IMR-90 (cell line): ENCODE measurements around the gene CNTFR. TPM values are rescaled to one million over a fixed set of nuclear protein-coding genes. Genes with fewer than 3 reads are reported as not detected.

ENCODE experiments used
- ATAC-seq: fragments of 200-7000 bp; cut with Tn5 transposase; 2 replicates; pipeline ENCODE4 v1.9.1; 2020; ENCODE audit warnings: low read depth, mild to moderate bottlenecking, moderate library complexity
- BruUV-seq: library from RNA; stranded (reverse); fragments of 400-500 nt; replicated peaks from 2 replicates; lab custom pipeline; 2021; lab: Mats Ljungman, UMichigan
- CTCF ChIA-PET: fragments of 300-600 bp; formaldehyde crosslinking; extraction: SDS; loops from one replicate; lab custom pipeline; 2021; ENCODE audit warnings: antibody characterized with exemption; lab: Yijun Ruan, JAX
- POLR2A ChIA-PET: fragments of 300-600 bp; sonication (Branson Sonifier 250); formaldehyde crosslinking; loops from one replicate; lab custom pipeline; 2022; ENCODE audit warnings: antibody characterized with exemption; ENCODE audit not compliant: unreplicated experiment; lab: Charles Lee
- DNase-seq: peaks from one replicate; pipeline ENCODE4 v3.0.0; 2013
- H2AFZ ChIP-seq: replicated peaks from 2 replicates; pipeline ENCODE3; 2013; ENCODE audit warnings: low read length, mild to moderate bottlenecking; ENCODE audit not compliant: poor library complexity
- H2AK5ac ChIP-seq: 2 replicates; pipeline ENCODE4 v1.6.1; 2013; ENCODE audit warnings: low read depth, low read length, inconsistent platforms
- H2AK9ac ChIP-seq: replicated peaks from 2 replicates; pipeline ENCODE3; 2013; ENCODE audit warnings: mild to moderate bottlenecking, low read depth, low read length, moderate library complexity; ENCODE audit not compliant: poor library complexity
- H2BK120ac ChIP-seq: 2 replicates; pipeline ENCODE4 v1.6.1; 2013; ENCODE audit warnings: low read depth, low read length, inconsistent platforms
- H2BK15ac ChIP-seq: 3 replicates; pipeline ENCODE4 v1.6.1; 2013; ENCODE audit warnings: low read depth, low read length, inconsistent platforms
- H2BK20ac ChIP-seq: 2 replicates; pipeline ENCODE4 v1.6.1; 2013; ENCODE audit warnings: low read depth, mild to moderate bottlenecking, inconsistent platforms, low read length, moderate library complexity
- H2BK5ac ChIP-seq: 2 replicates; pipeline ENCODE4 v1.6.1; 2013; ENCODE audit warnings: mild to moderate bottlenecking, low read depth, low read length, inconsistent platforms; ENCODE audit not compliant: poor library complexity, severe bottlenecking
- H3K14ac ChIP-seq: replicated peaks from 2 replicates; pipeline ENCODE4 v1.6.1; 2013; ENCODE audit warnings: low read depth, low read length, inconsistent platforms
- H3K18ac ChIP-seq: 2 replicates; pipeline ENCODE4 v1.6.1; 2013; ENCODE audit warnings: low read depth, low read length, control low read depth
- H3K23ac ChIP-seq: 2 replicates; pipeline ENCODE4 v1.6.1; 2013; ENCODE audit warnings: low read depth, low read length, inconsistent platforms
- H3K27ac ChIP-seq: 2 replicates; pipeline ENCODE4 v1.5.1; 2013; ENCODE audit warnings: mild to moderate bottlenecking, control low read depth, low read length; ENCODE audit not compliant: insufficient read depth
- H3K27me3 ChIP-seq: 2 replicates; pipeline ENCODE4 v1.6.1; 2013; ENCODE audit warnings: low read length; ENCODE audit not compliant: control insufficient read depth, insufficient read depth
- H3K36me3 ChIP-seq: 2 replicates; pipeline ENCODE4 v1.6.1; 2013; ENCODE audit warnings: low read length, mixed read lengths; ENCODE audit not compliant: control insufficient read depth, insufficient read depth
- H3K4ac ChIP-seq: 2 replicates; pipeline ENCODE4 v1.6.1; 2013; ENCODE audit warnings: low read depth, low read length, inconsistent platforms
- H3K4me1 ChIP-seq: 2 replicates; pipeline ENCODE4 v1.6.1; 2013; ENCODE audit warnings: low read length, mixed read lengths; ENCODE audit not compliant: control insufficient read depth, insufficient read depth
- H3K4me2 ChIP-seq: 2 replicates; pipeline ENCODE4 v1.6.1; 2013; ENCODE audit warnings: low read depth, mild to moderate bottlenecking, control low read depth, low read length, moderate library complexity
- H3K4me3 ChIP-seq: 2 replicates; pipeline ENCODE4 v1.5.1; 2013; ENCODE audit warnings: low read depth, mild to moderate bottlenecking, control low read depth, low read length, moderate library complexity; ENCODE audit not compliant: insufficient read depth
- H3K56ac ChIP-seq: 2 replicates; pipeline ENCODE4 v1.6.1; 2013; ENCODE audit warnings: low read length, inconsistent platforms; ENCODE audit not compliant: insufficient read depth; ENCODE audit errors: extremely low read depth
- H3K79me1 ChIP-seq, 2 experiments: 2 replicates each; pipeline ENCODE4 v1.6.1; 2013; ENCODE audit warnings: low read length in 2 of 2, inconsistent platforms in 1 of 2, low read depth in 1 of 2
- H3K9ac ChIP-seq: 2 replicates; pipeline ENCODE4 v1.6.1; 2013; ENCODE audit warnings: low read depth, low read length, control low read depth
- H3K9me1 ChIP-seq: 2 replicates; pipeline ENCODE4 v1.6.1; 2013; ENCODE audit warnings: low read length, inconsistent platforms; ENCODE audit not compliant: insufficient read depth
- H3K9me3 ChIP-seq: 2 replicates; pipeline ENCODE4 v1.6.1; 2013; ENCODE audit warnings: low read length; ENCODE audit not compliant: control insufficient read depth, insufficient read depth
- H4K20me1 ChIP-seq: 2 replicates; pipeline ENCODE4 v1.6.1; 2013; ENCODE audit warnings: low read length, inconsistent platforms; ENCODE audit not compliant: insufficient read depth
- H4K5ac ChIP-seq: 2 replicates; pipeline ENCODE4 v1.6.1; 2013; ENCODE audit warnings: mild to moderate bottlenecking, low read depth, low read length, control low read depth
- H4K8ac ChIP-seq, 2 experiments: 2 replicates each; pipeline ENCODE4 v1.6.1; 2013; ENCODE audit warnings: low read depth in 2 of 2, low read length in 2 of 2, control low read depth in 1 of 2, inconsistent platforms in 1 of 2
- H4K91ac ChIP-seq: 2 replicates; pipeline ENCODE4 v1.6.1; 2013; ENCODE audit warnings: low read depth, low read length, inconsistent platforms; ENCODE audit not compliant: insufficient read depth
- BHLHE40 ChIP-seq: fragments of 150-350 bp; IDR thresholded peaks from 2 replicates; pipeline ENCODE4 v1.6.1; 2016; ENCODE audit warnings: mild to moderate bottlenecking, low read depth, low read length
- CHD1 ChIP-seq: IDR thresholded peaks from 2 replicates; pipeline ENCODE4 v1.6.1; 2012; ENCODE audit warnings: low read depth, low read length, improper control_type of control experiment
- FOS ChIP-seq: fragments of 150-350 bp; IDR thresholded peaks from 2 replicates; pipeline ENCODE4 v1.6.1; 2016; ENCODE audit warnings: low read depth, low read length
- MAFK ChIP-seq: IDR thresholded peaks from 2 replicates; pipeline ENCODE4 v1.6.1; 2012; ENCODE audit warnings: low read depth, low read length, improper control_type of control experiment
- NFE2L2 ChIP-seq: fragments of 150-350 bp; IDR thresholded peaks from 2 replicates; pipeline ENCODE4 v1.6.1; 2016; ENCODE audit warnings: low read depth, mild to moderate bottlenecking, low read length
- POLR2A ChIP-seq: IDR thresholded peaks from 2 replicates; pipeline ENCODE4 v1.6.1; 2012; ENCODE audit warnings: mild to moderate bottlenecking, low read depth, low read length
- RAD21 ChIP-seq: IDR thresholded peaks from 2 replicates; pipeline ENCODE4 v1.6.1; 2012; ENCODE audit warnings: low read length, improper control_type of control experiment
- WGBS, 2 experiments: methylation state at CpG; one replicate each; pipeline versions ENCODE4 v1.1.5 to v1.1.7; 2013; ENCODE audit warnings: missing lambda C conversion rate in 2 of 2; ENCODE audit not compliant: insufficient read length in 1 of 2; ENCODE audit errors: extremely low coverage in 2 of 2; 5-methylcytosine and 5-hydroxymethylcytosine counted together
- dilution Hi-C: fragments of 300-500 bp; cut with HindIII; formaldehyde crosslinking; loops from one replicate; pipeline ENCODE4 v1.14.3; 2018; ENCODE audit warnings: low sequenced_read_pairs; ENCODE audit not compliant: unreplicated experiment
- in situ Hi-C: fragments of 300-500 bp; cut with MboI; formaldehyde crosslinking; loops from 3 replicates; pipeline ENCODE4 v1.14.3; 2019; ENCODE audit warnings: low sequenced_read_pairs, inconsistent platforms, mixed read lengths
- intact Hi-C: fragments of 100-400 bp; cut with micrococcal nuclease; formaldehyde crosslinking; loops from 2 replicates; pipeline ENCODE4 v1.10.0; 2022
- polyA plus RNA-seq, 3 experiments: library from polyadenylated mRNA; depleted of rRNA; stranded (reverse); fragments of >200 nt; gene quantifications; 2 replicates each; pipeline ENCODE4 v1.2.3, GENCODE V29; 2012; ENCODE audit warnings: low replicate concordance in 1 of 3
- total RNA-seq: library from RNA; depleted of rRNA; stranded (reverse); fragments of >200 nt; gene quantifications from 2 replicates; pipeline ENCODE4 v1.2.3, GENCODE V29; 2012
- TF ChIP-seq, protein P1 (sequence below): fragments of 150-350 bp; IDR thresholded peaks from 2 replicates; pipeline ENCODE4 v1.6.1; 2016; ENCODE audit warnings: low read depth, mild to moderate bottlenecking, low read length, moderate library complexity, borderline replicate concordance
- TF ChIP-seq, protein P2 (sequence below): fragments of 150-350 bp; IDR thresholded peaks from 2 replicates; pipeline ENCODE4 v1.6.1; 2017; ENCODE audit warnings: mild to moderate bottlenecking, antibody characterized with exemption, low read length, low read depth
- TF ChIP-seq, protein P3 (sequence below): conservative IDR thresholded peaks from 2 replicates; pipeline ENCODE4 v1.5.1; 2012; ENCODE audit warnings: mild to moderate bottlenecking, low read depth, low read length, improper control_type of control experiment

The CNTFR gene
- total and polyA plus RNA-seq, 2 of the 4 experiments (the other 2 are of a cell fraction), result not detected

GRCh38 chr9:34601937-34602573 lies 12.5 kb upstream of the CNTFR start:
- no CpG with 5 or more reads among the region's 6 CpGs for WGBS, 2 experiments
- no peak overlapping the region for H3K27ac ChIP-seq
- H3K4me1 ChIP-seq, result no peaks in the 10 kb centered on the region
- H2BK15ac ChIP-seq, result no peak overlapping the region
- H3K4ac ChIP-seq, result no peak overlapping the region
- DNase-seq, result no peak
- H2AK5ac ChIP-seq, result no peak overlapping the region
- no peaks in the 10 kb centered on the region for H3K79me1 ChIP-seq
- ChIA-PET CTCF (interaction anchor here (0.9 kb wide), 1 partner anchor 199 kb away, joined by 3 read pairs; no protein-coding TSS in a partner anchor), POLR2A (no interaction called here)
- peaks cover 63% of the 10 kb centered on the region for H3K27me3 ChIP-seq
- no TSS peak for BruUV-seq
- H2AK9ac ChIP-seq, result no peak overlapping the region
- H3K9me1 ChIP-seq, result no peaks in the 10 kb centered on the region
- H2BK120ac ChIP-seq, result no peak overlapping the region
- no peak overlapping the region for H3K9ac ChIP-seq
- H3K36me3 ChIP-seq, result no peaks in the 10 kb centered on the region
- in situ Hi-C loops (loop anchor here (5.0 to 10.0 kb wide), 2 partner anchors 167 to 195 kb away; no protein-coding TSS in a partner anchor), intact Hi-C loops (loop anchor here (2.0 kb wide), 1 partner anchor 197 kb away; no protein-coding TSS in a partner anchor), dilution Hi-C loops (no loop called here)
- no peak overlapping the region for H2BK5ac ChIP-seq
- no peak overlapping the region for H3K18ac ChIP-seq
- no peak for TF ChIP-seq POLR2A
- no peak for TF ChIP-seq NFE2L2
- TF ChIP-seq, protein P1, sequence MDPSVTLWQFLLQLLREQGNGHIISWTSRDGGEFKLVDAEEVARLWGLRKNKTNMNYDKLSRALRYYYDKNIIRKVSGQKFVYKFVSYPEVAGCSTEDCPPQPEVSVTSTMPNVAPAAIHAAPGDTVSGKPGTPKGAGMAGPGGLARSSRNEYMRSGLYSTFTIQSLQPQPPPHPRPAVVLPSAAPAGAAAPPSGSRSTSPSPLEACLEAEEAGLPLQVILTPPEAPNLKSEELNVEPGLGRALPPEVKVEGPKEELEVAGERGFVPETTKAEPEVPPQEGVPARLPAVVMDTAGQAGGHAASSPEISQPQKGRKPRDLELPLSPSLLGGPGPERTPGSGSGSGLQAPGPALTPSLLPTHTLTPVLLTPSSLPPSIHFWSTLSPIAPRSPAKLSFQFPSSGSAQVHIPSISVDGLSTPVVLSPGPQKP, result no peak
- TF ChIP-seq MAFK, result no peak
- TF ChIP-seq RAD21, result no peak
- TF ChIP-seq, protein P2, sequence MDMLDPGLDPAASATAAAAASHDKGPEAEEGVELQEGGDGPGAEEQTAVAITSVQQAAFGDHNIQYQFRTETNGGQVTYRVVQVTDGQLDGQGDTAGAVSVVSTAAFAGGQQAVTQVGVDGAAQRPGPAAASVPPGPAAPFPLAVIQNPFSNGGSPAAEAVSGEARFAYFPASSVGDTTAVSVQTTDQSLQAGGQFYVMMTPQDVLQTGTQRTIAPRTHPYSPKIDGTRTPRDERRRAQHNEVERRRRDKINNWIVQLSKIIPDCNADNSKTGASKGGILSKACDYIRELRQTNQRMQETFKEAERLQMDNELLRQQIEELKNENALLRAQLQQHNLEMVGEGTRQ, result no peak
- no peak for TF ChIP-seq BHLHE40
- TF ChIP-seq, protein P3, sequence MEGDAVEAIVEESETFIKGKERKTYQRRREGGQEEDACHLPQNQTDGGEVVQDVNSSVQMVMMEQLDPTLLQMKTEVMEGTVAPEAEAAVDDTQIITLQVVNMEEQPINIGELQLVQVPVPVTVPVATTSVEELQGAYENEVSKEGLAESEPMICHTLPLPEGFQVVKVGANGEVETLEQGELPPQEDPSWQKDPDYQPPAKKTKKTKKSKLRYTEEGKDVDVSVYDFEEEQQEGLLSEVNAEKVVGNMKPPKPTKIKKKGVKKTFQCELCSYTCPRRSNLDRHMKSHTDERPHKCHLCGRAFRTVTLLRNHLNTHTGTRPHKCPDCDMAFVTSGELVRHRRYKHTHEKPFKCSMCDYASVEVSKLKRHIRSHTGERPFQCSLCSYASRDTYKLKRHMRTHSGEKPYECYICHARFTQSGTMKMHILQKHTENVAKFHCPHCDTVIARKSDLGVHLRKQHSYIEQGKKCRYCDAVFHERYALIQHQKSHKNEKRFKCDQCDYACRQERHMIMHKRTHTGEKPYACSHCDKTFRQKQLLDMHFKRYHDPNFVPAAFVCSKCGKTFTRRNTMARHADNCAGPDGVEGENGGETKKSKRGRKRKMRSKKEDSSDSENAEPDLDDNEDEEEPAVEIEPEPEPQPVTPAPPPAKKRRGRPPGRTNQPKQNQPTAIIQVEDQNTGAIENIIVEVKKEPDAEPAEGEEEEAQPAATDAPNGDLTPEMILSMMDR, result no peak
- no peak for TF ChIP-seq FOS
- TF ChIP-seq CHD1, result no peak
- no peak overlapping the region for H4K91ac ChIP-seq
- H3K14ac ChIP-seq, result no peak overlapping the region
- H3K9me3 ChIP-seq, result no peaks in the 10 kb centered on the region
- no peak overlapping the region for H2AFZ ChIP-seq
- no peak for ATAC-seq
- H2BK20ac ChIP-seq, result no peak overlapping the region
- H3K4me3 ChIP-seq, result no peak overlapping the region
- H4K5ac ChIP-seq, result no peak overlapping the region
- no peak overlapping the region for H3K56ac ChIP-seq
- peaks cover 5% of the 10 kb centered on the region; the same call in 1 of the 2 replicates for H4K20me1 ChIP-seq
- H3K4me2 ChIP-seq, result no peak overlapping the region
- no peak overlapping the region for H4K8ac ChIP-seq
- H3K23ac ChIP-seq, result no peak overlapping the region
